Immature natural killer cell (primary cell): ENCODE data around the gene SKI. TPM values are rescaled to one million over a fixed set of nuclear protein-coding genes. Genes with fewer than 3 reads are reported as not detected.

ENCODE experiments used
- DNase-seq, 3 donors: peaks; one replicate each; pipeline ENCODE4 v3.0.0; 2022; ENCODE audit warnings: mixed read lengths in 1 of 3
- H3K27ac Mint-ChIP-seq, 6 donors: one replicate each; pipeline ENCODE4 v1.8.0; 2020; ENCODE audit warnings: mixed read lengths in 6 of 6, mild to moderate bottlenecking in 5 of 6, inconsistent platforms in 4 of 6, moderate library complexity in 3 of 6
- H3K27me3 Mint-ChIP-seq, 3 donors: one replicate each; pipeline ENCODE4 v1.8.0; 2020 to 2021; ENCODE audit warnings: low read depth in 3 of 3, mild to moderate bottlenecking in 3 of 3, mixed read lengths in 3 of 3, moderate library complexity in 3 of 3, inconsistent platforms in 1 of 3
- H3K36me3 Mint-ChIP-seq, 3 donors: one replicate each; pipeline ENCODE4 v1.8.0; 2020; ENCODE audit warnings: mixed read lengths in 3 of 3, inconsistent platforms in 2 of 3, mild to moderate bottlenecking in 2 of 3
- H3K4me1 Mint-ChIP-seq, 2 donors: one replicate each; pipeline ENCODE4 v1.8.0; 2020; ENCODE audit warnings: inconsistent platforms in 2 of 2, mild to moderate bottlenecking in 2 of 2, mixed read lengths in 2 of 2, moderate library complexity in 1 of 2
- H3K4me3 Mint-ChIP-seq, 5 donors: one replicate each; pipeline ENCODE4 v1.8.0; 2020; ENCODE audit warnings: mild to moderate bottlenecking in 5 of 5, mixed read lengths in 5 of 5, inconsistent platforms in 3 of 5, moderate library complexity in 3 of 5
- H3K9me3 Mint-ChIP-seq, 6 donors: one replicate each; pipeline ENCODE4 v1.8.0; 2020; ENCODE audit warnings: mild to moderate bottlenecking in 6 of 6, mixed read lengths in 6 of 6, inconsistent platforms in 4 of 6, moderate library complexity in 3 of 6
- polyA plus RNA-seq, 3 donors: library from polyadenylated mRNA; unstranded; fragments of 300-500 nt; fragmentation: Illumina TruSeq; gene quantifications; one replicate each; pipeline ENCODE4 v1.2.3, GENCODE V29; 2021

SKI gene
- polyA plus RNA-seq, 3 donors from 2014 or later, result 0.87 to 1.0 TPM; not detected in 1

- no peaks in the 10 kb centered on the region for H3K4me1 Mint-ChIP-seq
- no peak overlapping the region for H3K27ac Mint-ChIP-seq
- H3K4me3 Mint-ChIP-seq, result no peak overlapping the region
- no peaks in the 10 kb centered on the region for H3K36me3 Mint-ChIP-seq
- DNase-seq, result no peak
- no peaks in the 10 kb centered on the region for H3K27me3 Mint-ChIP-seq
- no peaks in the 10 kb centered on the region for H3K9me3 Mint-ChIP-seq
These were observed 108.4 kb downstream of the SKI start for GRCh38 chr1:2336499-2336898.

DNA sequence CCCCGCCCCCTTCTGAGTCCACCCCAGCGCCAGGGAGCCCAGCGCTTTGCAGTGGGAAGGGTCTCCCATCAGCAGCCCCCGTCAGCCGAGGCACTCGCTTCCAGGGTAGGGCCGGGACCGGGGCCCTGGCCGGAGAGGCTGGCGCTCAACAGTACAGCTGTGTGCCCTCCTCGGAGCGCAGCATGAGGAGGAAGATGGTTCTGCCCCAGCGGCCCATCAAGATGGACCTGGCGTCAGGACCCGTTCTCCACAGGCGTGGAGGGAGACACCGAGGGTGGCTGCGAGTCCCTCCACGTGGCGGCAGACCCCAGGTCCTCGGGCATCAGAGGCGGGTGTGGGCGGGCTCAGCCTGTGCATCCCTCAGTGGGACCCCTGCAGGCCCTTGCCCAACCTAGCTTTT lies 109.0 kb downstream of the SKI start:
- H3K27ac Mint-ChIP-seq, result no peak overlapping the region
- no peaks in the 10 kb centered on the region for H3K27me3 Mint-ChIP-seq
- H3K9me3 Mint-ChIP-seq, result no peaks in the 10 kb centered on the region
- no peaks in the 10 kb centered on the region for H3K4me1 Mint-ChIP-seq
- H3K4me3 Mint-ChIP-seq, result no peak overlapping the region
- no peak for DNase-seq
- no peaks in the 10 kb centered on the region for H3K36me3 Mint-ChIP-seq

DNA sequence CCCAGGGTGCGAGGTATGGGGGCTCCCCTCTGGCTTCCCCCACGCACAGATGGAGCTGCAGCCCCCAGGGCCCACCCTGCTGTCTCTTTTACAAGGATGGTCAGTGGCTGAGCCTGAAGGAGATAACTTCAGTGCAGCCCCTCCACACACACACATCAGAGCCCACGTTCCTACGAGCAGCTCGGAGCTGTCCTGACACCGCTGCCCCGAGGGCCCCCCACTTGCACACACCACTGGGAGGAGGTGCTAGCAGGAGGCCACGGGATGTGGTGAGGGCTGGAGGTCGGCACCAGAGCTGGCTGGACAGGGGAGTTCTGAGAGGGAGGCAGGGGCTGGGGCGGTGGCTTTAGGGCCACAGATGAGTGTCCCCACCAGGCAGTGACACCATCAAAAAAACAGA lies 109.4 kb downstream of the SKI start:
- no peaks in the 10 kb centered on the region for H3K9me3 Mint-ChIP-seq
- no peak overlapping the region for H3K27ac Mint-ChIP-seq
- no peaks in the 10 kb centered on the region for H3K27me3 Mint-ChIP-seq
- no peak overlapping the region for H3K4me3 Mint-ChIP-seq
- no peaks in the 10 kb centered on the region for H3K36me3 Mint-ChIP-seq
- no peaks in the 10 kb centered on the region for H3K4me1 Mint-ChIP-seq
- DNase-seq, result no peak

GRCh38 chr1:2339206-2340085 lies 111.3 kb downstream of the SKI start:
- Mint-ChIP-seq H3K9me3 (no peaks in the 10 kb centered on the region), H3K27ac (no peak overlapping the region), H3K4me3 (no peak overlapping the region), H3K4me1 (no peaks in the 10 kb centered on the region), H3K36me3 (no peaks in the 10 kb centered on the region), H3K27me3 (no peaks in the 10 kb centered on the region)
- no peak for DNase-seq

DNA sequence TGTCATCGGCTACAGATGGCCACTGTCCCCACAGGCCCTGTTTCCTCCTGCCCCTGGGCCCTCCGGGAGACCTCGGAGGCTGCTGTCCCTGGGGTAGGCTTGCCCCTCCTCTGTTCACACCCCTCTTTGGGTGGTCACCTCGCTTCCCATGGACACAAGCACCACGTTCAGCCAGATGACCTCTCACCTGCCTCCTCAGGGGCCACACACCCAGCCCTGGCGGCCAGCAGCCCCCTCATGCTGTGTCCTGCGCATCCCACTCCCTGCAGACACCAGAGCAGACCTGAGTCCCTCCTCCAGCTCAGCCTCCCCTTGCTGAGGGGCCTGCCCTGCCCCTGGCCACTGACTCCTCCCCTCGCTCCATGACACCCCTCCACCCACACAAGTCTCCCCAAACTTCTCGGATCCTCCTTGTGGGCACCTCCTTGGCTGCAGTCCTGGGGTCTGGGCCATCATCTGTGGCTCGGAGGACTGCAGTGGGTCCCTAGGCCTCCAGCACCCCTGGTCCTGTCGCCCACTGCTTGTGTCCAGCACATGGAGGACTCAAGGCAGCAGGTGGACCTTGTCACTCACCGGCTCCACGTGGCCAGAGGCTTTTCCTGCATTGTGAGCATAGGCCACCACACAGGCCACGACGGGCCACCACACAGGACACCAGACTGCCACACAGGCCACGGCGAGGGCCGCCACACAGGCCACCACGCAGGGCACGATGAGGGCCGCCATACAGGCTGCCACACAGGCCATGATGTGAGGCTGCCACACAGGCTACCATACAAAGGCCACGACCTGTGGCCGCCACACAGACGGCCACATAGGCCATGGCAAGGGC lies 112.2 kb downstream of the SKI start:
- H3K9me3 Mint-ChIP-seq, result no peaks in the 10 kb centered on the region
- no peaks in the 10 kb centered on the region for H3K27me3 Mint-ChIP-seq
- H3K27ac Mint-ChIP-seq, result no peak overlapping the region
- H3K4me1 Mint-ChIP-seq, result no peaks in the 10 kb centered on the region
- DNase-seq, result no peak
- no peak overlapping the region for H3K4me3 Mint-ChIP-seq
- H3K36me3 Mint-ChIP-seq, result no peaks in the 10 kb centered on the region

- H3K27ac Mint-ChIP-seq, result peak overlapping the region in 1 of 6 donors; percentile 67
- no peaks in the 10 kb centered on the region for H3K36me3 Mint-ChIP-seq
- peaks cover 0 to 3% (median 0%) of the 10 kb centered on the region in 3 donors for H3K27me3 Mint-ChIP-seq
- no peaks in the 10 kb centered on the region for H3K4me1 Mint-ChIP-seq
- H3K9me3 Mint-ChIP-seq, result no peaks in the 10 kb centered on the region
- no peak overlapping the region for H3K4me3 Mint-ChIP-seq
- no peak for DNase-seq
These were observed 112.8 kb downstream of the SKI start for GRCh38 chr1:2340918-2341254.

- peaks cover 0 to 3% (median 0%) of the 10 kb centered on the region in 3 donors for H3K27me3 Mint-ChIP-seq
- H3K27ac Mint-ChIP-seq, result no peak overlapping the region
- DNase-seq, result no peak
- no peaks in the 10 kb centered on the region for H3K36me3 Mint-ChIP-seq
- H3K9me3 Mint-ChIP-seq, result no peaks in the 10 kb centered on the region
- H3K4me3 Mint-ChIP-seq, result no peak overlapping the region
- H3K4me1 Mint-ChIP-seq, result no peaks in the 10 kb centered on the region
These were observed 113.7 kb downstream of the SKI start for GRCh38 chr1:2341706-2342383.

- Mint-ChIP-seq H3K27me3 (peaks cover 0 to 3% (median 0%) of the 10 kb centered on the region in 3 donors), H3K4me1 (no peaks in the 10 kb centered on the region), H3K4me3 (no peak overlapping the region), H3K36me3 (no peaks in the 10 kb centered on the region), H3K27ac (peak overlapping the region in 1 of 6 donors; percentile 11), H3K9me3 (no peaks in the 10 kb centered on the region)
- DNase-seq, result no peak
These were observed 114.4 kb downstream of the SKI start for GRCh38 chr1:2342384-2343022.

DNA sequence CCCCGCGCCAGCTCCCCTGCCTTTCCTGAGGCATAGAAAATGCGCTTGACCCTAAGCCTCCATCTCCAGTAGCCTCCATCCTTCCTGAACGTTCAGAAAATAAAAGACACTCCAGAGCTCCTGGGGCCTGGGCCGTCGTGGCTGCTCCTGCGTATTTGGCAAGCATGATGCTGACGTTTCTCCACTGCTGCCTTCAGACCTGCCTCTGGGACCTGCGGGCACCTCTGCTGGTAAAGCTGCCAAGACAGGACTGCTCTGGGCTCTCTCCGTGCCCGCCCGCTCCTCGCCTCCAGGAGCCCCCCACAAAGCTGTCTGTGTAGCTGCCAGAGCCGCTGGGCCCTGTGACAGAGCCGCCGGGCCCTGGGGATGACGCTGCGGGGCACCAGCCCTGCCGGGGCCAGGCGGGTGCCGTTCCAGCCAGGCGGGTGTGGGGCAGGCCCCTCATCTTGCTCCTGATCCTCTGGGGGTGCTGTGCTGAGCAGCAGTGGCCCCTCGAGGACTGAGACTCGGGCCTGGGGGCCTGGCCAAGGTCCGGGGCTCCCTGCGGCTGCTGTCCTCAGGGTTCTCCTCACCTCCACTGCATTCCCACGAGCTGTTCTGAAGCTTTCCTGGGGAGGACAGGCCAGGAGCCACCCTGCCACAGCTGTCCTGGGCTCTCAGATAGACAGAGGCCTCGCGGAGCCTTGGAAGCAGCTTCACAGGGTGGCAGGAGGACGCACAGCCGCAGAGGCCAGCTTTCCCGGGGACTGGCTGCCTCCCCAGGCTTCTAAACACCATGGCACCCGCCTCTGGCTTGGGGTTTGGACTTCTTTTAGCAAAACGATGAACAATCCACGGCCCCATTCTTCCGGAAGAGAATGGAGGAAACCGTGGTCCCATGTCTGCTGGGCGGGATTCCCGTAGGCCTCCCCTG lies 115.2 kb downstream of the SKI start:
- Mint-ChIP-seq H3K9me3 (no peaks in the 10 kb centered on the region), H3K36me3 (no peaks in the 10 kb centered on the region), H3K27me3 (peaks cover 0 to 3% (median 0%) of the 10 kb centered on the region in 3 donors), H3K4me3 (no peak overlapping the region), H3K27ac (no peak overlapping the region), H3K4me1 (no peaks in the 10 kb centered on the region)
- DNase-seq, result no peak

DNA sequence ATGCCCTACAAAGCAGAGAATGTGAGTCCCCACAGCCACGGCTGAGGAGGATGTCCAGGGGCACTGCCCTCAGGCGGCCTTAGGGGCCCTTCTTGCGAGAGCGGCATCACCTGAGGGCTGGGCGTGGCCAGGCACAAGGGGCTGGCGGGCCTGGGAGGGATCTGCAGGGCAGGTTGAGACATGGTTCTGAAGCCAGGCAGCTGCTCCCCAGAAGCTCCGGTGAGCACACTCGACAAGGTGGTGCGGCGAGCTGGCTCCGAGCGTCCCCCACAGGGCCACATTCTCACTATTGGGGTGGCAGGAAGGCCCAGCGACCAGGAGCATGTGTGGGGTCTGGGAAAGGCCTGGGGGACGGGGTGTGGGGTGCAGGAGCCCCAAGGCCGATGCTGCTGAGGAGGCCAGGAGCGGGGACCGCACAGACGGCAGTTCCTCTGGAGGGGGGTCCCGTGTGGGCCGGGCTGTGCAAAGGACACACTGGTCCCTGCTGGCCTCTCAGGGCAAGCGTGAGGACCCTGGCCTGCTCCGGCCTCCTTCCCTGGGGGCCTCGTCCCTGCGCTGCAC lies 116.1 kb downstream of the SKI start:
- no peaks in the 10 kb centered on the region for H3K9me3 Mint-ChIP-seq
- no peak overlapping the region for H3K27ac Mint-ChIP-seq
- no peaks in the 10 kb centered on the region for H3K36me3 Mint-ChIP-seq
- H3K4me3 Mint-ChIP-seq, result no peak overlapping the region
- H3K4me1 Mint-ChIP-seq, result no peaks in the 10 kb centered on the region
- peaks cover 0 to 3% (median 0%) of the 10 kb centered on the region in 3 donors for H3K27me3 Mint-ChIP-seq
- DNase-seq, result no peak

- no peak for DNase-seq
- no peak overlapping the region for H3K4me3 Mint-ChIP-seq
These were observed 116.7 kb downstream of the SKI start for GRCh38 chr1:2344744-2345296.

GRCh38 chr1:2345297-2346075 lies 117.4 kb downstream of the SKI start:
- Mint-ChIP-seq H3K9me3 (no peaks in the 10 kb centered on the region), H3K36me3 (no peaks in the 10 kb centered on the region), H3K27me3 (peaks cover 0 to 3% (median 2%) of the 10 kb centered on the region in 3 donors), H3K4me3 (no peak overlapping the region), H3K27ac (no peak overlapping the region), H3K4me1 (no peaks in the 10 kb centered on the region)
- no peak for DNase-seq

More at GRCh38 chr1:2344744-2345296, 116.7 kb downstream of the SKI start:
- Mint-ChIP-seq H3K27me3 (peaks cover 0 to 3% (median 2%) of the 10 kb centered on the region in 3 donors), H3K9me3 (no peaks in the 10 kb centered on the region), H3K27ac (no peak overlapping the region), H3K36me3 (no peaks in the 10 kb centered on the region), H3K4me1 (no peaks in the 10 kb centered on the region)
